HepG2 (cell line): ENCODE data around the gene PCDH12. TPM values are rescaled to one million over a fixed set of nuclear protein-coding genes. Genes with fewer than 3 reads are reported as not detected.

Experiments
- EZH2 ChIP-seq: conservative IDR thresholded peaks from 2 replicates; pipeline ENCODE4 v1.6.1; 2012; ENCODE audit warnings: mild to moderate bottlenecking, low read depth, low read length, moderate library complexity
- HNRNPH1 ChIP-seq: fragments of 200-400 bp; formaldehyde crosslinking; optimal IDR thresholded peaks from 2 replicates; pipeline ENCODE3; 2017; ENCODE audit warnings: mild to moderate bottlenecking, low read depth, low read length
- KLF12 ChIP-seq: sonication (generic); formaldehyde crosslinking; IDR thresholded peaks from 2 replicates; pipeline ENCODE4 v1.4.0; 2020; ENCODE audit warnings: missing genetic modification reagents, borderline replicate concordance
- MEF2D ChIP-seq: sonication (generic); formaldehyde crosslinking; IDR thresholded peaks from 2 replicates; pipeline ENCODE4 v1.5.1; 2020; ENCODE audit warnings: mild to moderate bottlenecking, missing genetic modification reagents
- NFRKB ChIP-seq: fragments of 450-650 bp; IDR thresholded peaks from 2 replicates; pipeline ENCODE4 v1.6.1; 2017
- NONO ChIP-seq, 2 experiments: fragments of 450-650 bp in 1 of 2; sonication (generic) in 1 of 2; formaldehyde crosslinking in 1 of 2; IDR thresholded peaks in 1 of 2; conservative IDR thresholded peaks in 1 of 2; 2 replicates each; pipeline versions ENCODE4 v1.6.1 to v1.8.0; 2017 to 2022; ENCODE audit warnings: mild to moderate bottlenecking in 1 of 2, missing genetic modification reagents in 1 of 2, moderate library complexity in 1 of 2
- TBP ChIP-seq: sonication (generic); formaldehyde crosslinking; IDR thresholded peaks from 2 replicates; pipeline ENCODE4 v1.5.0; 2020; ENCODE audit warnings: missing genetic modification reagents
- THYN1 ChIP-seq: sonication (generic); formaldehyde crosslinking; IDR thresholded peaks from 2 replicates; pipeline ENCODE4 v1.8.1; 2023; ENCODE audit warnings: low read depth, mild to moderate bottlenecking, moderate library complexity, missing genetic modification reagents, borderline replicate concordance
- UBTF ChIP-seq: sonication (generic); formaldehyde crosslinking; IDR thresholded peaks from 2 replicates; pipeline ENCODE4 v1.4.0; 2020; ENCODE audit warnings: mild to moderate bottlenecking, missing genetic modification reagents
- ZNF251 ChIP-seq: sonication (generic); formaldehyde crosslinking; IDR thresholded peaks from 2 replicates; pipeline ENCODE4 v1.9.0; 2021; ENCODE audit warnings: mild to moderate bottlenecking, missing genetic modification reagents
- ZSCAN31 ChIP-seq: sonication (generic); formaldehyde crosslinking; IDR thresholded peaks from 2 replicates; pipeline ENCODE4 v1.5.0; 2020; ENCODE audit warnings: low read depth, mild to moderate bottlenecking, missing genetic modification reagents
- polyA plus RNA-seq, 8 experiments: library from polyadenylated mRNA; depleted of rRNA in 3 of 8; stranded (reverse) in 7 of 8; unstranded in 1 of 8; fragments of >200 nt; fragmentation: Illumina TruSeq in 4 of 8; extraction: Trizol in 4 of 8; gene quantifications; 2 replicates each; pipeline versions ENCODE4 v1.2.1 to v1.2.3, GENCODE V29; 2011 to 2016; ENCODE audit warnings: low read depth in 4 of 8, missing spikeins in 1 of 8, mixed read lengths in 1 of 8; ENCODE audit not compliant: insufficient read depth in 1 of 8
- total RNA-seq, 5 experiments: library from RNA; depleted of rRNA; stranded (reverse); fragments of >200 nt; fragmentation: Illumina TruSeq; extraction: Trizol; gene quantifications; 2 replicates each; pipeline ENCODE4 v1.2.3, GENCODE V29; 2016; ENCODE audit warnings: low read depth in 1 of 5
- TF ChIP-seq, protein P1 (sequence below): sonication (generic); formaldehyde crosslinking; IDR thresholded peaks from 2 replicates; pipeline ENCODE4 v1.4.0; 2020; ENCODE audit warnings: missing genetic modification reagents
- TF ChIP-seq, protein P2 (sequence below): sonication (generic); formaldehyde crosslinking; IDR thresholded peaks from 2 replicates; pipeline ENCODE4 v1.4.0; 2020; ENCODE audit warnings: mild to moderate bottlenecking, missing genetic modification reagents
- TF ChIP-seq, protein P3 (sequence below): sonication (generic); formaldehyde crosslinking; IDR thresholded peaks from 2 replicates; pipeline ENCODE4 v1.4.0; 2020; ENCODE audit warnings: mild to moderate bottlenecking, missing genetic modification reagents, borderline replicate concordance

The PCDH12 gene
- total and polyA plus RNA-seq, 2 of the 13 experiments (the other 11 are each of a cell fraction or from before 2014, with no cell fraction given): not detected

- TF ChIP-seq, protein P1, sequence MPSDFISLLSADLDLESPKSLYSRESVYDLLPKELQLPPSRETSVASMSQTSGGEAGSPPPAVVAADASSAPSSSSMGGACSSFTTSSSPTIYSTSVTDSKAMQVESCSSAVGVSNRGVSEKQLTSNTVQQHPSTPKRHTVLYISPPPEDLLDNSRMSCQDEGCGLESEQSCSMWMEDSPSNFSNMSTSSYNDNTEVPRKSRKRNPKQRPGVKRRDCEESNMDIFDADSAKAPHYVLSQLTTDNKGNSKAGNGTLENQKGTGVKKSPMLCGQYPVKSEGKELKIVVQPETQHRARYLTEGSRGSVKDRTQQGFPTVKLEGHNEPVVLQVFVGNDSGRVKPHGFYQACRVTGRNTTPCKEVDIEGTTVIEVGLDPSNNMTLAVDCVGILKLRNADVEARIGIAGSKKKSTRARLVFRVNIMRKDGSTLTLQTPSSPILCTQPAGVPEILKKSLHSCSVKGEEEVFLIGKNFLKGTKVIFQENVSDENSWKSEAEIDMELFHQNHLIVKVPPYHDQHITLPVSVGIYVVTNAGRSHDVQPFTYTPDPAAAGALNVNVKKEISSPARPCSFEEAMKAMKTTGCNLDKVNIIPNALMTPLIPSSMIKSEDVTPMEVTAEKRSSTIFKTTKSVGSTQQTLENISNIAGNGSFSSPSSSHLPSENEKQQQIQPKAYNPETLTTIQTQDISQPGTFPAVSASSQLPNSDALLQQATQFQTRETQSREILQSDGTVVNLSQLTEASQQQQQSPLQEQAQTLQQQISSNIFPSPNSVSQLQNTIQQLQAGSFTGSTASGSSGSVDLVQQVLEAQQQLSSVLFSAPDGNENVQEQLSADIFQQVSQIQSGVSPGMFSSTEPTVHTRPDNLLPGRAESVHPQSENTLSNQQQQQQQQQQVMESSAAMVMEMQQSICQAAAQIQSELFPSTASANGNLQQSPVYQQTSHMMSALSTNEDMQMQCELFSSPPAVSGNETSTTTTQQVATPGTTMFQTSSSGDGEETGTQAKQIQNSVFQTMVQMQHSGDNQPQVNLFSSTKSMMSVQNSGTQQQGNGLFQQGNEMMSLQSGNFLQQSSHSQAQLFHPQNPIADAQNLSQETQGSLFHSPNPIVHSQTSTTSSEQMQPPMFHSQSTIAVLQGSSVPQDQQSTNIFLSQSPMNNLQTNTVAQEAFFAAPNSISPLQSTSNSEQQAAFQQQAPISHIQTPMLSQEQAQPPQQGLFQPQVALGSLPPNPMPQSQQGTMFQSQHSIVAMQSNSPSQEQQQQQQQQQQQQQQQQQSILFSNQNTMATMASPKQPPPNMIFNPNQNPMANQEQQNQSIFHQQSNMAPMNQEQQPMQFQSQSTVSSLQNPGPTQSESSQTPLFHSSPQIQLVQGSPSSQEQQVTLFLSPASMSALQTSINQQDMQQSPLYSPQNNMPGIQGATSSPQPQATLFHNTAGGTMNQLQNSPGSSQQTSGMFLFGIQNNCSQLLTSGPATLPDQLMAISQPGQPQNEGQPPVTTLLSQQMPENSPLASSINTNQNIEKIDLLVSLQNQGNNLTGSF (CRISPR knock-in tag): peak; percentile 90
- TF ChIP-seq TBP (CRISPR knock-in tag): 0 out of 2 replicates have a peak, but pooled peaks have one; percentile 54
- peak; percentile 94 for TF ChIP-seq KLF12 (CRISPR knock-in tag)
- TF ChIP-seq NFRKB: no peak
- TF ChIP-seq THYN1 (CRISPR knock-in tag): no peak
- TF ChIP-seq HNRNPH1: peak; percentile 53
- peak; percentile 71 for TF ChIP-seq ZSCAN31 (CRISPR knock-in tag)
- TF ChIP-seq, protein P2, sequence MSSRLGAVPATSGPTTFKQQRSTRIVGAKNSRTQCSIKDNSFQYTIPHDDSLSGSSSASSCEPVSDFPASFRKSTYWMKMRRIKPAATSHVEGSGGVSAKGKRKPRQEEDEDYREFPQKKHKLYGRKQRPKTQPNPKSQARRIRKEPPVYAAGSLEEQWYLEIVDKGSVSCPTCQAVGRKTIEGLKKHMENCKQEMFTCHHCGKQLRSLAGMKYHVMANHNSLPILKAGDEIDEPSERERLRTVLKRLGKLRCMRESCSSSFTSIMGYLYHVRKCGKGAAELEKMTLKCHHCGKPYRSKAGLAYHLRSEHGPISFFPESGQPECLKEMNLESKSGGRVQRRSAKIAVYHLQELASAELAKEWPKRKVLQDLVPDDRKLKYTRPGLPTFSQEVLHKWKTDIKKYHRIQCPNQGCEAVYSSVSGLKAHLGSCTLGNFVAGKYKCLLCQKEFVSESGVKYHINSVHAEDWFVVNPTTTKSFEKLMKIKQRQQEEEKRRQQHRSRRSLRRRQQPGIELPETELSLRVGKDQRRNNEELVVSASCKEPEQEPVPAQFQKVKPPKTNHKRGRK (CRISPR knock-in tag): no peak
- no peak for TF ChIP-seq EZH2
- TF ChIP-seq, protein P3, sequence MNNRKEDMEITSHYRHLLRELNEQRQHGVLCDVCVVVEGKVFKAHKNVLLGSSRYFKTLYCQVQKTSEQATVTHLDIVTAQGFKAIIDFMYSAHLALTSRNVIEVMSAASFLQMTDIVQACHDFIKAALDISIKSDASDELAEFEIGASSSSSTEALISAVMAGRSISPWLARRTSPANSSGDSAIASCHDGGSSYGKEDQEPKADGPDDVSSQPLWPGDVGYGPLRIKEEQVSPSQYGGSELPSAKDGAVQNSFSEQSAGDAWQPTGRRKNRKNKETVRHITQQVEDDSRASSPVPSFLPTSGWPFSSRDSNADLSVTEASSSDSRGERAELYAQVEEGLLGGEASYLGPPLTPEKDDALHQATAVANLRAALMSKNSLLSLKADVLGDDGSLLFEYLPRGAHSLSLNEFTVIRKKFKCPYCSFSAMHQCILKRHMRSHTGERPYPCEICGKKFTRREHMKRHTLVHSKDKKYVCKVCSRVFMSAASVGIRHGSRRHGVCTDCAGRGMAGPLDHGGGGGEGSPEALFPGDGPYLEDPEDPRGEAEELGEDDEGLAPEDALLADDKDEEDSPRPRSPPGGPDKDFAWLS (CRISPR knock-in tag): no peak
- peak; percentile 100 for TF ChIP-seq UBTF (CRISPR knock-in tag)
- no peak for TF ChIP-seq MEF2D
- no peak for TF ChIP-seq ZNF251 (CRISPR knock-in tag)
- no peak for TF ChIP-seq NONO (IDR thresholded peaks at IDR 0.05)
- TF ChIP-seq NONO (CRISPR knock-in tag; conservative IDR thresholded peaks at IDR 0.05): peak; percentile 95
Observed at GRCh38 chr5:141968914-141969608, 11.1 kb upstream of the PCDH12 start, which contains the start of gene RNF14 (continued).
